Mesendoderm (in vitro differentiated cells): ENCODE results near the gene MOCOS.
A peak's percentile ranks its signal among the peaks of the same experiment; 100 is the strongest.
"Not testable (repeated sequence)": the region's sequence is repeated elsewhere in the genome, so short reads cannot be mapped to it uniquely, and the experiment has no call there.

ENCODE experiments used
- DNase-seq: peaks from one replicate; pipeline ENCODE4 v3.0.0; 2013
- H2AK5ac ChIP-seq: 2 replicates; pipeline ENCODE4 v1.6.1; 2013; ENCODE audit warnings: low read length, inconsistent platforms
- H2BK120ac ChIP-seq: 2 replicates; pipeline ENCODE4 v1.6.1; 2013; ENCODE audit warnings: low read depth, mild to moderate bottlenecking, low read length, moderate library complexity, mixed read lengths
- H2BK15ac ChIP-seq: replicated peaks from 2 replicates; pipeline ENCODE4 v1.6.1; 2013; ENCODE audit warnings: low read depth, mild to moderate bottlenecking, moderate library complexity
- H2BK5ac ChIP-seq: 2 replicates; pipeline ENCODE4 v1.6.1; 2013; ENCODE audit warnings: low read length, inconsistent platforms
- H3K18ac ChIP-seq: 2 replicates; pipeline ENCODE4 v1.6.1; 2013; ENCODE audit warnings: mild to moderate bottlenecking, low read length, mixed read lengths
- H3K23ac ChIP-seq: one replicate; pipeline ENCODE4 v1.6.1; 2013; ENCODE audit warnings: low read length
- H3K27ac ChIP-seq: 2 replicates; pipeline ENCODE4 v1.5.1; 2013; ENCODE audit warnings: low read depth, mild to moderate bottlenecking, inconsistent platforms, low read length, moderate library complexity
- H3K27me3 ChIP-seq: 2 replicates; pipeline ENCODE4 v1.6.1; 2013; ENCODE audit warnings: low read length, control low read depth, mild to moderate bottlenecking, inconsistent platforms; ENCODE audit not compliant: insufficient read depth, poor library complexity
- H3K36me3 ChIP-seq: 2 replicates; pipeline ENCODE4 v1.6.1; 2013; ENCODE audit warnings: low read length, inconsistent platforms; ENCODE audit not compliant: control insufficient read depth, insufficient read depth
- H3K4ac ChIP-seq: one replicate; pipeline ENCODE4 v1.6.1; 2013; ENCODE audit warnings: low read depth, mild to moderate bottlenecking, low read length, moderate library complexity
- H3K4me1 ChIP-seq: 2 replicates; pipeline ENCODE4 v1.6.1; 2013; ENCODE audit warnings: low read depth, low read length, inconsistent platforms; ENCODE audit not compliant: control insufficient read depth
- H3K4me2 ChIP-seq: 2 replicates; pipeline ENCODE4 v1.6.1; 2013; ENCODE audit warnings: low read length
- H3K4me3 ChIP-seq: 2 replicates; pipeline ENCODE4 v1.5.1; 2013; ENCODE audit warnings: mild to moderate bottlenecking, low read length
- H3K56ac ChIP-seq: one replicate; pipeline ENCODE4 v1.6.1; 2013; ENCODE audit warnings: low read length
- H3K79me1 ChIP-seq: 2 replicates; pipeline ENCODE4 v1.6.1; 2013; ENCODE audit warnings: low read length, inconsistent platforms
- H3K79me2 ChIP-seq: 2 replicates; pipeline ENCODE4 v1.6.1; 2013; ENCODE audit warnings: mild to moderate bottlenecking, low read length; ENCODE audit not compliant: control insufficient read depth, insufficient read depth
- H3K9ac ChIP-seq: 2 replicates; pipeline ENCODE4 v1.6.1; 2013; ENCODE audit warnings: low read length, inconsistent platforms
- H4K5ac ChIP-seq: one replicate; pipeline ENCODE4 v1.6.1; 2013; ENCODE audit warnings: low read length
- H4K8ac ChIP-seq: one replicate; pipeline ENCODE4 v1.6.1; 2013; ENCODE audit warnings: low read depth, mild to moderate bottlenecking, control low read depth, low read length, moderate library complexity
- WGBS: extraction: QIAGEN DNeasy Blood & Tissue Kit; methylation state at CpG from one replicate; pipeline ENCODE4 v1.1.7; 2013; ENCODE audit warnings: low lambda C conversion rate, missing lambda C conversion rate; ENCODE audit not compliant: insufficient coverage; ENCODE audit errors: extremely low coverage; 5-methylcytosine and 5-hydroxymethylcytosine counted together

MOCOS gene

GRCh38 chr18:36207969-36208368, 20.7 kb downstream of the MOCOS start:
- not testable (repeated sequence) for H3K4me1 ChIP-seq, H3K36me3 ChIP-seq, H3K18ac ChIP-seq, H3K4ac ChIP-seq, H4K5ac ChIP-seq, H3K56ac ChIP-seq, H3K27ac ChIP-seq, DNase-seq, H3K27me3 ChIP-seq, H3K79me2 ChIP-seq, H2BK5ac ChIP-seq, H2BK15ac ChIP-seq, H3K23ac ChIP-seq, H2AK5ac ChIP-seq, H3K9ac ChIP-seq, H3K79me1 ChIP-seq, H3K4me3 ChIP-seq, H4K8ac ChIP-seq, H2BK120ac ChIP-seq, H3K4me2 ChIP-seq
- WGBS = no CpG with 5 or more reads among the region's 2 CpGs

- Histone ChIP-seq H3K4me1 (no peaks in the 10 kb centered on the region), H3K4me3 (no peak overlapping the region), H3K79me2 (no peaks in the 10 kb centered on the region), H3K56ac (no peak overlapping the region), H3K36me3 (no peaks in the 10 kb centered on the region), H2AK5ac (no peak overlapping the region), H3K4ac (no peak overlapping the region), H2BK5ac (no peak overlapping the region), H3K23ac (no peak overlapping the region), H4K8ac (no peak overlapping the region), H3K27ac (no peak overlapping the region), H3K18ac (no peak overlapping the region), H3K9ac (no peak overlapping the region), H2BK15ac (no peak overlapping the region), H2BK120ac (no peak overlapping the region), H3K4me2 (no peak overlapping the region), H4K5ac (no peak overlapping the region), H3K79me1 (no peaks in the 10 kb centered on the region), H3K27me3 (no peaks in the 10 kb centered on the region)
- no peak for DNase-seq
- WGBS = no CpG with 5 or more reads among the region's 6 CpGs
These were observed 24.3 kb downstream of the MOCOS start for GRCh38 chr18:36211612-36212065.

GRCh38 chr18:36212301-36213171, 25.2 kb downstream of the MOCOS start:
- Histone ChIP-seq H3K79me2 (no peaks in the 10 kb centered on the region), H3K27ac (no peak overlapping the region)

GRCh38 chr18:36214811-36215210, 27.5 kb downstream of the MOCOS start:
- Histone ChIP-seq H2AK5ac (no peak overlapping the region), H3K9ac (no peak overlapping the region), H2BK15ac (no peak overlapping the region), H3K79me1 (no peaks in the 10 kb centered on the region), H3K4me1 (no peaks in the 10 kb centered on the region), H3K18ac (no peak overlapping the region), H2BK5ac (no peak overlapping the region), H2BK120ac (no peak overlapping the region), H3K4ac (no peak overlapping the region), H3K79me2 (no peaks in the 10 kb centered on the region), H3K56ac (no peak overlapping the region), H3K4me3 (no peak overlapping the region), H3K4me2 (no peak overlapping the region), H3K27me3 (no peaks in the 10 kb centered on the region), H4K8ac (no peak overlapping the region), H4K5ac (no peak overlapping the region), H3K36me3 (no peaks in the 10 kb centered on the region), H3K27ac (no peak overlapping the region), H3K23ac (no peak overlapping the region)
- DNase-seq = no peak
- no CpG with 5 or more reads among the region's 8 CpGs for WGBS

More at GRCh38 chr18:36212301-36213171, 25.2 kb downstream of the MOCOS start:
- Histone ChIP-seq H3K18ac (no peak overlapping the region), H4K5ac (no peak overlapping the region), H3K79me1 (no peaks in the 10 kb centered on the region), H2BK5ac (no peak overlapping the region), H3K4me3 (no peak overlapping the region), H3K4me1 (no peaks in the 10 kb centered on the region), H4K8ac (no peak overlapping the region), H3K36me3 (no peaks in the 10 kb centered on the region), H3K4ac (no peak overlapping the region), H2AK5ac (no peak overlapping the region), H3K23ac (no peak overlapping the region), H3K56ac (no peak overlapping the region), H3K4me2 (no peak overlapping the region), H3K27me3 (no peaks in the 10 kb centered on the region), H3K9ac (no peak overlapping the region), H2BK120ac (no peak overlapping the region), H2BK15ac (no peak overlapping the region)
- no CpG with 5 or more reads among the region's 13 CpGs for WGBS
- DNase-seq = no peak

GRCh38 chr18:36215577-36215976, 28.3 kb downstream of the MOCOS start:
- Histone ChIP-seq H2BK15ac (no peak overlapping the region), H3K36me3 (no peaks in the 10 kb centered on the region), H3K9ac (no peak overlapping the region), H3K4ac (no peak overlapping the region), H3K4me3 (no peak overlapping the region), H3K4me1 (no peaks in the 10 kb centered on the region), H4K5ac (no peak overlapping the region), H2BK5ac (no peak overlapping the region), H3K27me3 (no peaks in the 10 kb centered on the region), H4K8ac (no peak overlapping the region), H2BK120ac (no peak overlapping the region), H3K79me2 (no peaks in the 10 kb centered on the region), H3K79me1 (no peaks in the 10 kb centered on the region), H3K56ac (no peak overlapping the region), H3K23ac (no peak overlapping the region), H3K18ac (no peak overlapping the region), H2AK5ac (no peak overlapping the region), H3K4me2 (no peak overlapping the region), H3K27ac (no peak overlapping the region)
- WGBS = no CpG with 5 or more reads among the region's 9 CpGs
- peak; percentile 37 for DNase-seq
